Measurements from ENCODE around the gene ULK4. TPM values are rescaled to one million over a fixed set of nuclear protein-coding genes. Genes with fewer than 3 reads are reported as not detected.

Gene ULK4
- total RNA-seq, 1 donor from 2014 or later = 9.1 TPM

DNA sequence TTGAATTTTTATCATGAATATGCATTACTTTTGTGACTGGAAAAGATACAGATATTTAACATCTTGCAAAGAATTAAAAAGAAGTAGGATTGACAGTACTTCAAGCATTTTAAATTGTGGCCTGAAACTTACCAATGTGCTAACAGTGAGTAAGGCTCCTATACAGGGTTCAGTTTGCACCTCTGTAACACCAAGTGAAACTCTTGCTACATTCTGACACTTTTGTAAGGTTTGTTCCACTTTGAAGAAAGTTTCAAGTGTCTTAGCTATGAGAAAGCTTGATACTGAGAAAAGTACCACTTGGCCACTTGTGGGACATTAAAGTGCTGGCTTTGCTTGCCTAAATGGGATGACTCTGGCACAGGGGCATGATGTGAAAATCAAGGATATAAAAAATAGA lies 473.4 kb downstream of the ULK4 start:
- Mint-ChIP-seq H3K36me3 (ENCODE audit: unreplicated experiment) (no peaks in the 10 kb centered on the region), H3K4me1 (ENCODE audit: unreplicated experiment) (no peaks in the 10 kb centered on the region), H3K27me3 (ENCODE audit: unreplicated experiment) (no peaks in the 10 kb centered on the region), H3K9me3 (ENCODE audit: unreplicated experiment) (no peaks in the 10 kb centered on the region), H3K27ac (ENCODE audit: unreplicated experiment) (no peak overlapping the region), H3K4me3 (ENCODE audit: unreplicated experiment) (no peak overlapping the region)
- DNase-seq (ENCODE audit: extremely low spot score, unreplicated experiment) = no peak
- TF ChIP-seq, protein P1, sequence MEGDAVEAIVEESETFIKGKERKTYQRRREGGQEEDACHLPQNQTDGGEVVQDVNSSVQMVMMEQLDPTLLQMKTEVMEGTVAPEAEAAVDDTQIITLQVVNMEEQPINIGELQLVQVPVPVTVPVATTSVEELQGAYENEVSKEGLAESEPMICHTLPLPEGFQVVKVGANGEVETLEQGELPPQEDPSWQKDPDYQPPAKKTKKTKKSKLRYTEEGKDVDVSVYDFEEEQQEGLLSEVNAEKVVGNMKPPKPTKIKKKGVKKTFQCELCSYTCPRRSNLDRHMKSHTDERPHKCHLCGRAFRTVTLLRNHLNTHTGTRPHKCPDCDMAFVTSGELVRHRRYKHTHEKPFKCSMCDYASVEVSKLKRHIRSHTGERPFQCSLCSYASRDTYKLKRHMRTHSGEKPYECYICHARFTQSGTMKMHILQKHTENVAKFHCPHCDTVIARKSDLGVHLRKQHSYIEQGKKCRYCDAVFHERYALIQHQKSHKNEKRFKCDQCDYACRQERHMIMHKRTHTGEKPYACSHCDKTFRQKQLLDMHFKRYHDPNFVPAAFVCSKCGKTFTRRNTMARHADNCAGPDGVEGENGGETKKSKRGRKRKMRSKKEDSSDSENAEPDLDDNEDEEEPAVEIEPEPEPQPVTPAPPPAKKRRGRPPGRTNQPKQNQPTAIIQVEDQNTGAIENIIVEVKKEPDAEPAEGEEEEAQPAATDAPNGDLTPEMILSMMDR (IDR thresholded peaks at IDR 0.05) = no peak

DNA sequence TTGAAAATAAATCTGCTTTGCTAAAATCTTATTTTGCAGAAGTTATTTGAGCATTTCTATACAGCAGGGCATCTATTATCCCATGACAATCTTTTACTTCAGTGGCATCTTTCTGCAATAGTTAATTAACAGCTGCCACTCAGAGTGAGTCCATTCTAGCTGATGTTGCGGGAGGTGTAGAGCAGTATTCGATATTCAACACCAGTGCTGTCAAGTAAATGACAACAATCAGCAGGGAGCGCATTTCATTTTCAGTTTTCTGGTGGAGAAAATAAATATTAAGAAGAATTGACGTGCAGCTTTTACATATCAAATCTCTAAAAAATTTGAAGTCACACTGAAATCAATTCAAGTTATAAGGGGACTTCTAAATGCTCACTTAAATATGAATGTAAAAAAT lies 476.4 kb downstream of the ULK4 start:
- no peak overlapping the region for H3K4me3 Mint-ChIP-seq (ENCODE audit: unreplicated experiment)
- TF ChIP-seq, protein P1 (IDR thresholded peaks at IDR 0.05) = no peak
- no peak overlapping the region for H3K27ac Mint-ChIP-seq (ENCODE audit: unreplicated experiment)
- H3K4me1 Mint-ChIP-seq (ENCODE audit: unreplicated experiment) = no peaks in the 10 kb centered on the region
- peaks cover 4% of the 10 kb centered on the region for H3K27me3 Mint-ChIP-seq (ENCODE audit: unreplicated experiment)
- H3K36me3 Mint-ChIP-seq (ENCODE audit: unreplicated experiment) = no peaks in the 10 kb centered on the region
- H3K9me3 Mint-ChIP-seq (ENCODE audit: unreplicated experiment) = no peaks in the 10 kb centered on the region
- DNase-seq (ENCODE audit: extremely low spot score, unreplicated experiment) = no peak

DNA sequence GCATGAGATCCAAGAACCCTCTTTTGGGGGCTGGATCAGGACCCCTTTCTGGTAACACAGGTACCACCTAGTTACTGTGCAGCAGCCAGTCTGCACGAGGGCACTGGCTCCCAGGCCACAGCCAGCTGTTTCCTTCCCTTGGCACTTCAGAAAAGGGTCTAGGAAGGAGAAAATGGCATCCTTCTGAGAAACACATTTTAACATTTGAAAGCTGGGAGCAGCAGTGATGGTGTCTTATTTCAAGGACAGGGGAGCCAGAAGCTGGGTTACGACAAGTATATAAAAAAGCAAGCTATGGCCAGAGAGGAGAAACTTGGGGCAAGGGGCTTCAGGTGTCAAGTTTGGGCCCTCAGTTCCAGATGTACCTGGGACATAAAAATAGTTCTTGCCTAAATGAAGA lies 479.8 kb downstream of the ULK4 start:
- peaks cover 4% of the 10 kb centered on the region for H3K27me3 Mint-ChIP-seq (ENCODE audit: unreplicated experiment)
- no peaks in the 10 kb centered on the region for H3K9me3 Mint-ChIP-seq (ENCODE audit: unreplicated experiment)
- H3K36me3 Mint-ChIP-seq (ENCODE audit: unreplicated experiment) = no peaks in the 10 kb centered on the region
- H3K27ac Mint-ChIP-seq (ENCODE audit: unreplicated experiment) = no peak overlapping the region
- H3K4me3 Mint-ChIP-seq (ENCODE audit: unreplicated experiment) = no peak overlapping the region
- H3K4me1 Mint-ChIP-seq (ENCODE audit: unreplicated experiment) = no peaks in the 10 kb centered on the region
- TF ChIP-seq, protein P1 (IDR thresholded peaks at IDR 0.05) = no peak
- DNase-seq (ENCODE audit: extremely low spot score, unreplicated experiment) = no peak

DNA sequence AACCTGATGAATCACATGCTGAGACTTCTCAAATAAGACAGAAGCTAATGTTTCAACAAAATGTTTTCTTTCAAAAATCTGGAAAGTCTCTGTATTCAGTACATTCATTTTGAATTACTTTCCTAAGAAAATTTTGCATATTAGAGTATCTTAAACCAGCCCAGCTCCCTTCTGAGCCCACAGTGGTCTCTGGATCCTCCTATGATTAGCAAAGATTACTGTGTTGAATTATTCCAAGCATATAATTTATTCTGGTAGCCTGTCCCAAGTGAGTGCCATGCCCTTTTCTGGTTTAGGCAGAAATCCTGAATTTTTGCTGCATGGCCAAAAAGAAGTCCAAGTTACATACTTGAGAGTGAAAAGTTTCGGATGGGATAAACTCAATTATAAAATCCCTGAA lies 483.6 kb downstream of the ULK4 start:
- H3K9me3 Mint-ChIP-seq (ENCODE audit: unreplicated experiment) = peaks cover 8% of the 10 kb centered on the region
- no peaks in the 10 kb centered on the region for H3K4me1 Mint-ChIP-seq (ENCODE audit: unreplicated experiment)
- no peak overlapping the region for H3K4me3 Mint-ChIP-seq (ENCODE audit: unreplicated experiment)
- TF ChIP-seq, protein P1 (IDR thresholded peaks at IDR 0.05) = no peak
- DNase-seq (ENCODE audit: extremely low spot score, unreplicated experiment) = no peak
- peaks cover 3% of the 10 kb centered on the region for H3K27me3 Mint-ChIP-seq (ENCODE audit: unreplicated experiment)
- no peak overlapping the region for H3K27ac Mint-ChIP-seq (ENCODE audit: unreplicated experiment)
- no peaks in the 10 kb centered on the region for H3K36me3 Mint-ChIP-seq (ENCODE audit: unreplicated experiment)

DNA sequence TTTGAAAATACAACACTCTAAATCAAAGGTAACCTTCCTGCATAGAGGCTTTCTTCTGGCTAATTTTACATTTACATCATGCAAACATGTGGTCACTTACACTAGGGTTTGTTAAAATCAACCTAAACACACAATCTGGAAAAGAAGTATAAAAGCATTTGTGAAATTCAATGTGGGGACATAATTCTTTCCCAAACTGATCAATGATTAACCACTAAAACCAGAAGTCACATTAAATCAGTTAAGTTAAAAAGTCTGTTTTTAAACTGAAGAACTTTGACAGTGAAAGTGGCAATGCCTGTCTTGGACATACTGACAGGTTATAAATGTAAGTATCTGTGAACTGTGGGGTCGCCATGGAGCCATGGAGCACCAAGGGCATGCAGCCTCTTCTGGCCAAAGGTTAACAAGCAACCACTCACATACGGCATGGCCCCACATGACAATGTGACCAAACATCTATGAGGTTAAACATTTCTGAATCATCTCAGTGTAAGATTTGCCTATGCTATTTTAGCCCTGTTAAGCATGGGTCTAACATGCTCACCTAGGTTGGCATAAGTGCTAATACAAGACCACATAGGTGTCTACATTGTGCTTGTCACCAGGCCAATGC lies 484.4 kb downstream of the ULK4 start:
- H3K27ac Mint-ChIP-seq (ENCODE audit: unreplicated experiment) = no peak overlapping the region
- peaks cover 12% of the 10 kb centered on the region for H3K9me3 Mint-ChIP-seq (ENCODE audit: unreplicated experiment)
- H3K4me1 Mint-ChIP-seq (ENCODE audit: unreplicated experiment) = no peaks in the 10 kb centered on the region
- no peak for DNase-seq (ENCODE audit: extremely low spot score, unreplicated experiment)
- H3K27me3 Mint-ChIP-seq (ENCODE audit: unreplicated experiment) = no peaks in the 10 kb centered on the region
- H3K4me3 Mint-ChIP-seq (ENCODE audit: unreplicated experiment) = no peak overlapping the region
- H3K36me3 Mint-ChIP-seq (ENCODE audit: unreplicated experiment) = no peaks in the 10 kb centered on the region
- TF ChIP-seq, protein P1 (IDR thresholded peaks at IDR 0.05) = no peak

Measured in osteocyte (in vitro differentiated cells).